Measurements from ENCODE around the gene SFT2D2.

SFT2D2 gene

DNA sequence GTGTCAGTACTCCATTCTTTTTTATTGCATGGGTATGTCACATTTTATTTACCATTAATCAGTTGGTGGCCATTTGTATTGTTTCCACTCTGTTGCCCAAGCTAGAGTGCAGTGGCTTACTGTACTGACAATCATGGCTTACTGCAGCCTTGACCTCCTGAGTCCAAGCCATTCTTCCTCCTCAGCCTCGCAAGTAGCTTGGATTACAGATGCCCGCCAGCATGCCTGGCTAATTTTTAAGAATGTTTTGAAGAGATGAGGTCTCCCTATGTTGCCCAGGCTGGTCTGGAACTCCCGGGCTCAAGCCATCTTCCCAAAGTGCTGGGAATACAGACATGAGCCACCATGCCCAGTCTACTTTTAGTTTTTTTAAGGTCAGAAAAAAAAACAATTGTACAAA is 813 bp upstream of the SFT2D2 start:
- TF ChIP-seq, protein P1, sequence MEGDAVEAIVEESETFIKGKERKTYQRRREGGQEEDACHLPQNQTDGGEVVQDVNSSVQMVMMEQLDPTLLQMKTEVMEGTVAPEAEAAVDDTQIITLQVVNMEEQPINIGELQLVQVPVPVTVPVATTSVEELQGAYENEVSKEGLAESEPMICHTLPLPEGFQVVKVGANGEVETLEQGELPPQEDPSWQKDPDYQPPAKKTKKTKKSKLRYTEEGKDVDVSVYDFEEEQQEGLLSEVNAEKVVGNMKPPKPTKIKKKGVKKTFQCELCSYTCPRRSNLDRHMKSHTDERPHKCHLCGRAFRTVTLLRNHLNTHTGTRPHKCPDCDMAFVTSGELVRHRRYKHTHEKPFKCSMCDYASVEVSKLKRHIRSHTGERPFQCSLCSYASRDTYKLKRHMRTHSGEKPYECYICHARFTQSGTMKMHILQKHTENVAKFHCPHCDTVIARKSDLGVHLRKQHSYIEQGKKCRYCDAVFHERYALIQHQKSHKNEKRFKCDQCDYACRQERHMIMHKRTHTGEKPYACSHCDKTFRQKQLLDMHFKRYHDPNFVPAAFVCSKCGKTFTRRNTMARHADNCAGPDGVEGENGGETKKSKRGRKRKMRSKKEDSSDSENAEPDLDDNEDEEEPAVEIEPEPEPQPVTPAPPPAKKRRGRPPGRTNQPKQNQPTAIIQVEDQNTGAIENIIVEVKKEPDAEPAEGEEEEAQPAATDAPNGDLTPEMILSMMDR (IDR thresholded peaks at IDR 0.05): no peak
- Histone ChIP-seq H3K27me3 (no peaks in the 10 kb centered on the region), H3K27ac (no peak overlapping the region), H3K36me3 (peaks cover 7% of the 10 kb centered on the region), H3K4me3 (ENCODE audit: low read depth in 1 of 2, low read length in 1 of 2) (peak overlapping the region; percentile 77 to 89), H3K4me1 (ENCODE audit: control insufficient read depth in 1 of 2, insufficient read depth in 1 of 2, low read depth in 1 of 2, low read length in 1 of 2) (peaks cover 20 to 24% of the 10 kb centered on the region in 2 experiments), H3K9me3 (no peaks in the 10 kb centered on the region)

DNA sequence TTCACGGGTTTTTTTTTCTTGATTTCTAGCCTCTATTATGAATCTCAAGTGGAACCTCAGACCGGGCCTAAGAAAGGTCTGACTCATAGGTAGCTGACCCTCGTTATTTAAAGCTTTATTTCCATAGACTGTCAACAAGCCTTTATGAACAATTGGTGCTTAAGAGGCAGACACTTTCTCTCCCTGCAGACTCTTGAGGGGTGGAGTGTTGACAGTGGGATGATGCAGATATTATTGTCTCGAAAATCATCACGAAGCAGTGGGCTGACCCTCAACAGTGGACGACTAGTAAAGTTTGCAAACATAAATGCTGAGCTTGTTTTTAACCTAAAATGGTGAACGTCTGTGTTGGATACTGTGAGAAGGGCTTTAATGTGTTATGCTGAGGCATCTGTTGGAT is 1.8 kb downstream of the SFT2D2 start:
- Histone ChIP-seq H3K9me3 (no peaks in the 10 kb centered on the region), H3K4me3 (ENCODE audit: low read depth in 1 of 2, low read length in 1 of 2) (no peak overlapping the region), H3K27ac (peak overlapping the region; percentile 78), H3K36me3 (peaks cover 27% of the 10 kb centered on the region), H3K27me3 (no peaks in the 10 kb centered on the region), H3K4me1 (ENCODE audit: control insufficient read depth in 1 of 2, insufficient read depth in 1 of 2, low read depth in 1 of 2, low read length in 1 of 2) (peaks cover 20 to 24% of the 10 kb centered on the region in 2 experiments)
- TF ChIP-seq, protein P1 (IDR thresholded peaks at IDR 0.05): no peak

GRCh38 chr1:168229893-168230292 is 4.1 kb downstream of the SFT2D2 start:
- peaks cover 49% of the 10 kb centered on the region for H3K36me3 ChIP-seq

GRCh38 chr1:168230709-168231108 is 4.9 kb downstream of the SFT2D2 start:
- Histone ChIP-seq H3K4me1 (ENCODE audit: control insufficient read depth in 1 of 2, insufficient read depth in 1 of 2, low read depth in 1 of 2, low read length in 1 of 2) (peaks cover 16 to 24% of the 10 kb centered on the region in 2 experiments), H3K4me3 (ENCODE audit: low read depth in 1 of 2, low read length in 1 of 2) (no peak overlapping the region), H3K27me3 (no peaks in the 10 kb centered on the region), H3K9me3 (no peaks in the 10 kb centered on the region), H3K27ac (no peak overlapping the region), H3K36me3 (peaks cover 56% of the 10 kb centered on the region)
- TF ChIP-seq, protein P1 (IDR thresholded peaks at IDR 0.05): no peak

More at GRCh38 chr1:168229893-168230292, 4.1 kb downstream of the SFT2D2 start:
- Histone ChIP-seq H3K4me1 (ENCODE audit: control insufficient read depth in 1 of 2, insufficient read depth in 1 of 2, low read depth in 1 of 2, low read length in 1 of 2) (peaks cover 20 to 24% of the 10 kb centered on the region in 2 experiments), H3K4me3 (ENCODE audit: low read depth in 1 of 2, low read length in 1 of 2) (no peak overlapping the region), H3K27me3 (no peaks in the 10 kb centered on the region), H3K27ac (no peak overlapping the region), H3K9me3 (no peaks in the 10 kb centered on the region)
- TF ChIP-seq, protein P1 (IDR thresholded peaks at IDR 0.05): no peak

- Histone ChIP-seq H3K27me3 (no peaks in the 10 kb centered on the region), H3K4me3 (ENCODE audit: low read depth in 1 of 2, low read length in 1 of 2) (no peak overlapping the region), H3K4me1 (ENCODE audit: control insufficient read depth in 1 of 2, insufficient read depth in 1 of 2, low read depth in 1 of 2, low read length in 1 of 2) (no peaks in the 10 kb centered on the region), H3K27ac (no peak overlapping the region), H3K9me3 (no peaks in the 10 kb centered on the region), H3K36me3 (peaks cover 84% of the 10 kb centered on the region)
- TF ChIP-seq, protein P1 (IDR thresholded peaks at IDR 0.05): no peak
Observed at GRCh38 chr1:168234846-168235547, 9.2 kb downstream of the SFT2D2 start.
